ENCODE results near the gene ZMIZ1. TPM values are rescaled to one million over a fixed set of nuclear protein-coding genes. Genes with fewer than 3 reads are reported as not detected.
A peak's percentile ranks its signal among the peaks of the same experiment; 100 is the strongest.

The ZMIZ1 gene
- total RNA-seq, 2 donors from 2014 or later: 30.0 to 34.0 TPM

- DNase-seq (peak in 2 of 3 donors; percentile 17 to 23), ATAC-seq (peak; percentile 4)
- H3K4me1 Mint-ChIP-seq: peaks cover 52% of the 10 kb centered on the region
- peak overlapping the region; percentile 98 for H3K4me3 Mint-ChIP-seq
- no peaks in the 10 kb centered on the region for H3K9me3 ChIP-seq (ENCODE audit: control insufficient read depth, low read length, poor library complexity, severe bottlenecking)
- no peaks in the 10 kb centered on the region for H3K27me3 Mint-ChIP-seq
- peaks cover 2% of the 10 kb centered on the region for H3K36me3 Mint-ChIP-seq (ENCODE audit: low read depth)
- H3K27ac Mint-ChIP-seq: peak overlapping the region; percentile 91
Observed at GRCh38 chr10:79068203-79068561, 584 bp upstream of the ZMIZ1 start.

DNA sequence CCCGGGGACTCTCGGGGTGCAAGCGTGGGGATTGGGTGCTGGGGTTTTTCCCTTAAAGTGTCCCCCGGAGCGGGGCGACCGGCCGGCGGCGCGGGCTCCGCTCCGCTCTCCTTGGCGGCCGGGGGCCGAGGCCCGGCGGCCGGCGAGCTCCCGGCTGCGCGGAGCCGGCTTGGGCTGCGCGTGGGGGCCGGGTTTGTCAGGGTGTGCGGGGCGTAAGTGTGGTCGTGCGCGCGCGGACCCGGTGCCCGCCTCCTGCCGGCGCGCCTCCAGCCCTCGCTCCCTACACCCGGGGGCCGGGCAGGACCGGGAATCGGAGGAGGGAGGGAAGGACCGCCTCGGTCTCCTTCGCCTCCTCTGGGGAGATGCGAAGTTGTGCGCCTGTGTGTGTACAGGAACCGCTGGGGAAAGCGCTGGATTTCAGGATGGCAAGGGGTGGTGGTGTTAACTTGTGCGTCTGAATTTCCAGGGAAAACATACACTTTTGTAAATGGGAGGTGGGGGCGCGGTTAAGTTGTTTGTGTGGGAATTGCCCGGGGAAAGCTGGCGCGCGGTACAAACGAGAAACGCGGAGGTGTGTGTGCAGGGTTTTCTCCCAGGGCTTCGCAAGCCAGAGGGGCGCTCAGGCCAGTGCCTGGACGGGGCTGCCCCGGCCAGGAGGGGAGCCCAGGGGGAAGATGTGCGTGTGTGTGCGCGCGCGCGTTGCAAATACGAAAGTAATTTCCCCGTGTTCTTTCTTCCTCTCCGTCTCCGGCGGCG, 737 bp downstream of the ZMIZ1 start:
- H3K9me3 ChIP-seq (ENCODE audit: control insufficient read depth, low read length, poor library complexity, severe bottlenecking): no peaks in the 10 kb centered on the region
- Mint-ChIP-seq H3K27me3 (no peaks in the 10 kb centered on the region), H3K4me3 (peak overlapping the region; percentile 98), H3K4me1 (peaks cover 50% of the 10 kb centered on the region), H3K36me3 (ENCODE audit: low read depth) (peaks cover 2% of the 10 kb centered on the region), H3K27ac (no peak overlapping the region)
- ATAC-seq (peak; percentile 6), DNase-seq (peak in 2 of 3 donors; percentile 18 to 22)

GRCh38 chr10:79070081-79070605, 1.4 kb downstream of the ZMIZ1 start:
- no peak overlapping the region for H3K27ac Mint-ChIP-seq
- H3K4me1 Mint-ChIP-seq: peaks cover 46% of the 10 kb centered on the region
- ATAC-seq: no peak
- no peak for DNase-seq
- no peaks in the 10 kb centered on the region for H3K9me3 ChIP-seq (ENCODE audit: control insufficient read depth, low read length, poor library complexity, severe bottlenecking)
- no peaks in the 10 kb centered on the region for H3K27me3 Mint-ChIP-seq
- H3K36me3 Mint-ChIP-seq (ENCODE audit: low read depth): peaks cover 2% of the 10 kb centered on the region
- H3K4me3 Mint-ChIP-seq: peak overlapping the region; percentile 98

- H3K4me1 Mint-ChIP-seq: peaks cover 41% of the 10 kb centered on the region
- peak overlapping the region; percentile 63 for H3K27ac Mint-ChIP-seq
- H3K27me3 Mint-ChIP-seq: no peaks in the 10 kb centered on the region
- H3K4me3 Mint-ChIP-seq: peak overlapping the region; percentile 98
- ATAC-seq: no peak
- DNase-seq: no peak
- H3K36me3 Mint-ChIP-seq (ENCODE audit: low read depth): peaks cover 2% of the 10 kb centered on the region
- H3K9me3 ChIP-seq (ENCODE audit: control insufficient read depth, low read length, poor library complexity, severe bottlenecking): no peaks in the 10 kb centered on the region
Observed at GRCh38 chr10:79070606-79071395, 2.0 kb downstream of the ZMIZ1 start.

DNA sequence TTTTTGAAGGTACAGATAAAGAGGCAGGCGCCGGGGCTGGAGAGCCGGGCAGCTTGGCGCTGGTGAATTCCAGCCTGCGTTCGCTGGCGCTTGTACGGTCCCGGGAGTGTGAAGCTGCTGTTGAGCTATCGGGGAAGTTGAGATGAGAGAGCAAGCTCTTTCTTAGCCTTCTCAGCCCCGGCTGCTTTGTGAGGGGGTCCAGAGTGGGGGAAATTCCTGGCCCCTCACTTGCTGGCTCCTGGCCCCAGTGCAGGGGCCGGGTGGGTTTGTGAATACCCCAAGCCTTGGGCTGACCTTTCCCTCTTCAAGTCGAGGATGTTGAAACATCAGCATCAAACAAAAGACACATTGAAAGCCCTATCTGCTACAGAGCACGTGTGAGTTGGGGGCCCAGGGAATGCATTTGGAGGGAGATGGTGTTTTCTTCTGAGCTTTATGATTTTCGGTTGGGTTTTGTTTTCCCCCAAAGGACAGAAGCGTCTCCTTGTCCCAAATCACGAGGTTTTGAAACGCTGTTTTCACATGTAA, 2.7 kb downstream of the ZMIZ1 start:
- Mint-ChIP-seq H3K27me3 (no peaks in the 10 kb centered on the region), H3K4me1 (peaks cover 43% of the 10 kb centered on the region), H3K27ac (peak overlapping the region; percentile 63), H3K36me3 (ENCODE audit: low read depth) (peaks cover 2% of the 10 kb centered on the region), H3K4me3 (peak overlapping the region; percentile 98)
- ATAC-seq: no peak
- no peak for DNase-seq
- no peaks in the 10 kb centered on the region for H3K9me3 ChIP-seq (ENCODE audit: control insufficient read depth, low read length, poor library complexity, severe bottlenecking)

GRCh38 chr10:79072041-79072441, 3.3 kb downstream of the ZMIZ1 start:
- H3K4me3 Mint-ChIP-seq: peak overlapping the region; percentile 98
- DNase-seq (no peak), ATAC-seq (no peak)
- no peaks in the 10 kb centered on the region for H3K27me3 Mint-ChIP-seq
- no peaks in the 10 kb centered on the region for H3K9me3 ChIP-seq (ENCODE audit: control insufficient read depth, low read length, poor library complexity, severe bottlenecking)
- no peak overlapping the region for H3K27ac Mint-ChIP-seq
- H3K4me1 Mint-ChIP-seq: peaks cover 43% of the 10 kb centered on the region
- H3K36me3 Mint-ChIP-seq (ENCODE audit: low read depth): peaks cover 2% of the 10 kb centered on the region

DNA sequence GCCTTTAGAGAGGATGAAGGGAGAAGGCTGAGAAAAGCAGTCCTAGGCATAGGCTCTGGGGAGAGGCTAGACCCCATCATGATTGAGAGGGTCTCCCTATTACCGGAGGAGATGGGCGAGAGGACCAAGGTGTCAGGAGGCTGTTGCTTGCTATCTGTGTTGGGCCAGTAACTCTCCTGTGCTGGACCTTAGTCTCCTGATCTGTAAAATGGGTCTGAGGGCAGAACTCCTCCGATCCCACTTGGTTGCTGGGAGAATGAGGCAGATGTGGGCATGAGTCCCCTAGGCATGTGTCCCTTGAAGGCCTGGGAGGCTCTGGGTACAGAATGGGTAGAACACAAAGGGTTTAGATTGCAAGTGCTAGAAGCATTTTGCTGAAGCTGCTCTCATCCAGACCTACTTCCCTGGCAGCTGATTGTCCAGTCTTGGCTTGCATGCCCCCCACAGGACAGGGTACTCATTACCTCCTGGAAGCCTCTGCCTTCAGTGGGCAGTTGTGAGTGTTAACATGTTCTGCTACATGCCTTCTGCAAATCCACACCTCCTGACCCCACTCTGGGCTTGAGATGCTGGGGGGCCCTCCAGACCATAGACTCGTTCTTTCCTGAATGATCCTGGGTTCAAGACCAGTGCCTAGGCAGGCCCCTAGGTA, 4.4 kb downstream of the ZMIZ1 start:
- no peak for ATAC-seq
- Mint-ChIP-seq H3K4me3 (peak overlapping the region; percentile 62), H3K27me3 (no peaks in the 10 kb centered on the region), H3K27ac (no peak overlapping the region), H3K4me1 (peaks cover 43% of the 10 kb centered on the region), H3K36me3 (ENCODE audit: low read depth) (no peaks in the 10 kb centered on the region)
- DNase-seq: no peak
- H3K9me3 ChIP-seq (ENCODE audit: control insufficient read depth, low read length, poor library complexity, severe bottlenecking): no peaks in the 10 kb centered on the region

DNA sequence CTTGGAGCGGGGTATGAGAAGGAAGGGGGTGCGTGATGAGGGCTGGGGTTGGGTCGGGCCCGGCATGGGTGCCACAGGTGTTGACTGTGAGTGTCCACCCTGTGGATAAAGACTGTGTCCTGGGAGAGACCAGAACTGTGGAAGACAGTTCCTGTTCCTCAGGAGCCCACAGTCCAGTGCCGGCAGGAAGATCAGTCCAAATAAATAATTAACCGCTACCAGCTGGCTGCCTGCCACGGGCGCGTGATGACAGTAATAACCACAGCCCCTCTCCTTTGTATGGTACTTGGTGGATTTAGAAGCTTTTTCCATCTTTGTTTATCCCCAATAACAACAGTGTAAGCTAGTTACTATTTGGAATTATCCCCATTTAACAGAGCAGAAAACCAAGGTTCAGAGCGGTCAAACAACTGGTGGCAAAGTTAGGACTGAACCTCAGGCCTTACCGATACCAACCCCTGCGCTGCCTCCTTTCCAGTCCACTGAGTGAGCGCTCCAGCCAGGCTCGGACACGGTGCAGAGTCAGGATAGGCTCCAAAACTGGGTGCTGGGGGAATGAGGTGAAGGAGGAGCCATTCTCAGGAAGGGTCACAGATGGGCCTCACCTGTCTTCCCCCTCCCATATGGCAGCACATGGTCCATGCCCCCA, 5.1 kb downstream of the ZMIZ1 start:
- H3K36me3 Mint-ChIP-seq (ENCODE audit: low read depth): no peaks in the 10 kb centered on the region
- H3K4me3 Mint-ChIP-seq: no peak overlapping the region
- peaks cover 43% of the 10 kb centered on the region for H3K4me1 Mint-ChIP-seq
- DNase-seq: no peak
- ATAC-seq: no peak
- no peak overlapping the region for H3K27ac Mint-ChIP-seq
- H3K9me3 ChIP-seq (ENCODE audit: control insufficient read depth, low read length, poor library complexity, severe bottlenecking): no peaks in the 10 kb centered on the region
- H3K27me3 Mint-ChIP-seq: no peaks in the 10 kb centered on the region

GRCh38 chr10:79074732-79075131, 6.0 kb downstream of the ZMIZ1 start:
- H3K27ac Mint-ChIP-seq: peak overlapping the region; percentile 29
- H3K9me3 ChIP-seq (ENCODE audit: control insufficient read depth, low read length, poor library complexity, severe bottlenecking): no peaks in the 10 kb centered on the region
- peaks cover 49% of the 10 kb centered on the region for H3K4me1 Mint-ChIP-seq
- DNase-seq (no peak), ATAC-seq (no peak)
- H3K4me3 Mint-ChIP-seq: no peak overlapping the region
- no peaks in the 10 kb centered on the region for H3K27me3 Mint-ChIP-seq
- H3K36me3 Mint-ChIP-seq (ENCODE audit: low read depth): no peaks in the 10 kb centered on the region

DNA sequence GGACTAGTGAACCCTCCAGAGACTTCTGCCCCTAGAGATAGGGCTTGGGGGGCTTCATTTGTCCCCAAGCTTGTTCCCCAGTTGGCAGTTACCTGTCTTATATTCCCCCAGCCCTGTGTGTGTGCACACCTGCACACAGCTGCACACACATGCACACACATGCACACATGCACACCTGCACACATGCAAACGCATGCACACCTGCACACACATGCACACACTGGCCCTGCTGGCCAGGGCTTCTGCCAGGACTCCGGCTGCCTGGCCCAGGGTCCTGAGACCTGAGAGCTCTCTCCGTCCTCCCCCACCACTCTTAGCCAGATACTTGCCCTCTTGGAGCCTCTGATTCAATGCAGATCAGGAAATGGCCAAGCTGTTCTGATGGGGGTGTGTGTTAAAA, 6.7 kb downstream of the ZMIZ1 start:
- H3K4me3 Mint-ChIP-seq: no peak overlapping the region
- H3K27ac Mint-ChIP-seq: no peak overlapping the region
- ATAC-seq (no peak), DNase-seq (no peak)
- peaks cover 51% of the 10 kb centered on the region for H3K4me1 Mint-ChIP-seq
- H3K27me3 Mint-ChIP-seq: no peaks in the 10 kb centered on the region
- H3K9me3 ChIP-seq (ENCODE audit: control insufficient read depth, low read length, poor library complexity, severe bottlenecking): no peaks in the 10 kb centered on the region
- H3K36me3 Mint-ChIP-seq (ENCODE audit: low read depth): no peaks in the 10 kb centered on the region

GRCh38 chr10:79077488-79078173, 8.9 kb downstream of the ZMIZ1 start:
- DNase-seq (no peak), ATAC-seq (no peak)
- Mint-ChIP-seq H3K27ac (no peak overlapping the region), H3K36me3 (ENCODE audit: low read depth) (no peaks in the 10 kb centered on the region), H3K4me1 (peaks cover 47% of the 10 kb centered on the region), H3K27me3 (no peaks in the 10 kb centered on the region), H3K4me3 (no peak overlapping the region)
- no peaks in the 10 kb centered on the region for H3K9me3 ChIP-seq (ENCODE audit: control insufficient read depth, low read length, poor library complexity, severe bottlenecking)

GRCh38 chr10:79078367-79079053, 9.7 kb downstream of the ZMIZ1 start:
- H3K4me3 Mint-ChIP-seq: no peak overlapping the region
- H3K9me3 ChIP-seq (ENCODE audit: control insufficient read depth, low read length, poor library complexity, severe bottlenecking): no peaks in the 10 kb centered on the region
- H3K27me3 Mint-ChIP-seq: no peaks in the 10 kb centered on the region
- ATAC-seq: no peak
- no peak for DNase-seq
- H3K36me3 Mint-ChIP-seq (ENCODE audit: low read depth): no peaks in the 10 kb centered on the region
- no peak overlapping the region for H3K27ac Mint-ChIP-seq
- peaks cover 48% of the 10 kb centered on the region for H3K4me1 Mint-ChIP-seq

Data from T-helper 17 cell (primary cell).